B cell (primary cell): Measurements from ENCODE around the gene PIK3CB. TPM values are rescaled to one million over a fixed set of nuclear protein-coding genes. Genes with fewer than 3 reads are reported as not detected.

ENCODE experiments used
- ATAC-seq: fragments of 200-7000 bp; cut with Tn5 transposase; one replicate; pipeline ENCODE4 v1.10.0; 2021; ENCODE audit warnings: low read depth, mild to moderate bottlenecking, moderate number of reproducible peaks, moderate library complexity
- CTCF ChIA-PET: fragments of 350-600 bp; sonication (Branson Sonifier 250); formaldehyde crosslinking; loops from one replicate; lab custom pipeline; 2021; ENCODE audit warnings: antibody characterized with exemption, inconsistent platforms; lab: Charles Lee
- POLR2A ChIA-PET: fragments of 350-600 bp; sonication (Branson Sonifier 250); formaldehyde crosslinking; loops from one replicate; lab custom pipeline; 2021; ENCODE audit warnings: antibody characterized with exemption; lab: Charles Lee
- DNase-seq: peaks from one replicate; pipeline ENCODE4 v3.0.0; 2013
- H2AFZ ChIP-seq: 2 replicates; pipeline ENCODE4 v1.6.1; 2012; ENCODE audit warnings: mild to moderate bottlenecking, low read depth, low read length; ENCODE audit not compliant: insufficient read depth, poor library complexity, severe bottlenecking
- H3K27ac ChIP-seq, 2 donors: 1 replicate in 1 of 2; 2 replicates in 1 of 2; pipeline ENCODE4 v1.5.1; 2012 to 2013; ENCODE audit warnings: low read length in 2 of 2, mild to moderate bottlenecking in 2 of 2, moderate library complexity in 1 of 2
- H3K27me3 ChIP-seq, 4 experiments: fragments of 200-600 bp in 1 of 4; sonication (generic) in 1 of 4; replicated peaks in 1 of 4; 1 replicate in 2 of 4; 2 replicates in 2 of 4; pipeline versions ENCODE4 v1.6.1 to v1.7.0; 2013 to 2016; ENCODE audit warnings: low read length in 3 of 4, mild to moderate bottlenecking in 2 of 4, mixed read lengths in 1 of 4, moderate library complexity in 1 of 4; ENCODE audit not compliant: insufficient read depth in 4 of 4, control insufficient read depth in 3 of 4; ENCODE audit errors: control extremely low read depth in 1 of 4
- H3K36me3 ChIP-seq, 2 experiments: replicated peaks in 1 of 2; 1 replicate in 1 of 2; 2 replicates in 1 of 2; pipeline versions ENCODE4 v1.6.1 to v1.7.1; 2013; ENCODE audit warnings: low read length in 1 of 2; ENCODE audit not compliant: insufficient read depth in 2 of 2, control insufficient read depth in 1 of 2; ENCODE audit errors: control extremely low read depth in 1 of 2, extremely low read depth in 1 of 2
- H3K4me1 ChIP-seq, 2 donors: fragments of 200-600 bp in 1 of 2; sonication (generic) in 1 of 2; 1 replicate in 1 of 2; 2 replicates in 1 of 2; pipeline versions ENCODE4 v1.5.1 to v1.6.1; 2013 to 2017; ENCODE audit warnings: low read length in 2 of 2; ENCODE audit not compliant: control insufficient read depth in 2 of 2, insufficient read depth in 2 of 2
- H3K4me2 ChIP-seq: replicated peaks from 2 replicates; pipeline ENCODE3; 2012; ENCODE audit warnings: mild to moderate bottlenecking, low read depth, low read length; ENCODE audit not compliant: poor library complexity, severe bottlenecking
- H3K4me3 ChIP-seq, 5 experiments: fragments of 200-600 bp in 1 of 5; sonication (generic) in 1 of 5; 1 replicate in 3 of 5; 2 replicates in 2 of 5; pipeline versions ENCODE4 v1.5.1 to v1.7.0; 2011 to 2016; ENCODE audit warnings: low read length in 4 of 5, mild to moderate bottlenecking in 4 of 5, low read depth in 2 of 5, control low read depth in 1 of 5, moderate library complexity in 1 of 5; ENCODE audit not compliant: insufficient read depth in 1 of 5; ENCODE audit errors: control extremely low read depth in 1 of 5, extremely low read depth in 1 of 5
- H3K79me2 ChIP-seq: fragments of 200-600 bp; sonication (generic); one replicate; pipeline ENCODE4 v1.6.0; 2016; ENCODE audit warnings: low read length; ENCODE audit not compliant: control insufficient read depth, insufficient read depth
- H3K9ac ChIP-seq: fragments of 200-600 bp; sonication (generic); 2 replicates; pipeline ENCODE4 v1.6.1; 2017; ENCODE audit warnings: mild to moderate bottlenecking, low read length, moderate library complexity
- H3K9me3 ChIP-seq, 3 donors: one replicate each; pipeline versions ENCODE4 v1.6.1 to v1.7.1; 2013; ENCODE audit warnings: low read length in 2 of 3; ENCODE audit not compliant: control insufficient read depth in 2 of 3, insufficient read depth in 1 of 3; ENCODE audit errors: control extremely low read depth in 1 of 3
- H4K20me1 ChIP-seq: 2 replicates; pipeline ENCODE4 v1.6.0; 2012; ENCODE audit warnings: mild to moderate bottlenecking, low read length; ENCODE audit not compliant: insufficient read depth, control insufficient read depth, poor library complexity, severe bottlenecking
- H3K27ac Mint-ChIP-seq: one replicate; pipeline ENCODE4 v1.8.0; 2021; ENCODE audit warnings: mixed read lengths
- H3K27me3 Mint-ChIP-seq: one replicate; pipeline ENCODE4 v1.8.0; 2021; ENCODE audit warnings: mixed read lengths
- H3K4me1 Mint-ChIP-seq: one replicate; pipeline ENCODE4 v1.8.0; 2021; ENCODE audit warnings: mixed read lengths
- H3K4me3 Mint-ChIP-seq: one replicate; pipeline ENCODE4 v1.8.0; 2021; ENCODE audit warnings: mixed read lengths
- H3K9me3 Mint-ChIP-seq: one replicate; pipeline ENCODE4 v1.8.0; 2022; ENCODE audit warnings: mixed read lengths; ENCODE audit not compliant: insufficient read depth
- EZH2 ChIP-seq: IDR thresholded peaks from 2 replicates; pipeline ENCODE4 v1.6.1; 2012; ENCODE audit warnings: borderline replicate concordance, low read depth, mild to moderate bottlenecking, moderate library complexity, low read length; ENCODE audit not compliant: insufficient read depth, poor library complexity, severe bottlenecking
- WGBS: methylation state at CpG from one replicate; pipeline ENCODE4 v1.1.5; 2013; ENCODE audit warnings: missing lambda C conversion rate; ENCODE audit not compliant: insufficient coverage; 5-methylcytosine and 5-hydroxymethylcytosine counted together
- intact Hi-C: fragments of 100-400 bp; cut with micrococcal nuclease; formaldehyde crosslinking; loops from one replicate; pipeline ENCODE4 v1.10.0; 2022
- polyA plus RNA-seq: library from polyadenylated mRNA; depleted of rRNA; stranded (reverse); fragments of >200 nt; gene quantifications from 2 replicates; pipeline ENCODE4 v1.2.3, GENCODE V29; 2012
- total RNA-seq, 2 donors: library from RNA; stranded (reverse); fragments of 120-200 nt in 1 of 2; gene quantifications; 1 replicate in 1 of 2; 2 replicates in 1 of 2; pipeline versions ENCODE4 v1.2.3 to v1.2.4, GENCODE V29; 2013 to 2022
- TF ChIP-seq, protein P1 (sequence below): fragments of 200-600 bp; IDR thresholded peaks from one replicate; pipeline ENCODE4 v1.8.0; 2022; ENCODE audit warnings: antibody characterized with exemption, mild to moderate bottlenecking

The PIK3CB gene
- total and polyA plus RNA-seq, 2 donors (not counting 1 experiment from before 2014, with no cell fraction given): 3.6 to 29.4 TPM

DNA sequence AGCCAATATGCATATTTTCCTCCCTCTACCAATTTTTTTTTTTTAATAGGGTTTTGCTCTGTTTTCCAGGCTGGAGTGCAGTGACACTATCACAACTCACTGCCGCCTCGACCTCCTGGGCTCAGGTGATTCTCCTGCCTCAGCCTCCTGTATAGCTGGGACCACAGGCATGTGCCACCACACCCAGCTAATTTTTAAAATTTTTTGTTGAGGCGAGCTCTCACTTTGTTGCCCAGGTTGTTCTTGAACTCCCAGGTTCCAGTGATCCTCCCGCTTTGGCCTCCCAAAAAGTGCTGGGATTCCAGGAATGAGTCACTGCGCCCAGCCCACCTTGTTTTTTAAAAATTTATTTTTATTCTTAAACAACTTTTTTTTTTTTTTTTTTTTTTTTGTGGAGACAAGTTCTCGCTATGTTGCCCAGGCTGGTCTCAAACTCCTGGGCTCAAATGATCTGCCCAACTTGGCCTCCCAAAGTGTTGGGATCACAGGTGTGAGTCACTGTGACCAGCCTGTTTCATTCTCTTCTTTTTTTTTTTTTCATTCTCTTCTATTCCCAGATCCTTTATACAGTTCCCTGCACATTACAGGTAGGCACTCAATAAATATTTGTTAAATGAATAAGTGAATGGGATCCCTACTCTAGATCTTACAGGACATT lies 40.5 kb upstream of the PIK3CB start:
- H3K4me3 ChIP-seq: no peak overlapping the region
- POLR2A ChIA-PET: interaction anchor here (0.6 kb wide), 1 partner anchor 33 kb away, joined by 11 read pairs; no protein-coding TSS in a partner anchor
- Mint-ChIP-seq H3K27ac (no peak overlapping the region), H3K27me3 (peaks cover 13% of the 10 kb centered on the region), H3K4me3 (no peak overlapping the region), H3K4me1 (peaks cover 2% of the 10 kb centered on the region), H3K9me3 (peaks cover 6% of the 10 kb centered on the region)
- no peaks in the 10 kb centered on the region for H3K27me3 ChIP-seq
- H2AFZ ChIP-seq: no peak overlapping the region
- no peak overlapping the region for H3K27ac ChIP-seq
- intact Hi-C loops: no loop called here
- peaks cover 0 to 7% (median 0%) of the 10 kb centered on the region in 3 donors for H3K9me3 ChIP-seq
- ATAC-seq (no peak), DNase-seq (no peak)
- H4K20me1 ChIP-seq: no peaks in the 10 kb centered on the region
- no peaks in the 10 kb centered on the region for H3K4me1 ChIP-seq
- TF ChIP-seq, protein P1, sequence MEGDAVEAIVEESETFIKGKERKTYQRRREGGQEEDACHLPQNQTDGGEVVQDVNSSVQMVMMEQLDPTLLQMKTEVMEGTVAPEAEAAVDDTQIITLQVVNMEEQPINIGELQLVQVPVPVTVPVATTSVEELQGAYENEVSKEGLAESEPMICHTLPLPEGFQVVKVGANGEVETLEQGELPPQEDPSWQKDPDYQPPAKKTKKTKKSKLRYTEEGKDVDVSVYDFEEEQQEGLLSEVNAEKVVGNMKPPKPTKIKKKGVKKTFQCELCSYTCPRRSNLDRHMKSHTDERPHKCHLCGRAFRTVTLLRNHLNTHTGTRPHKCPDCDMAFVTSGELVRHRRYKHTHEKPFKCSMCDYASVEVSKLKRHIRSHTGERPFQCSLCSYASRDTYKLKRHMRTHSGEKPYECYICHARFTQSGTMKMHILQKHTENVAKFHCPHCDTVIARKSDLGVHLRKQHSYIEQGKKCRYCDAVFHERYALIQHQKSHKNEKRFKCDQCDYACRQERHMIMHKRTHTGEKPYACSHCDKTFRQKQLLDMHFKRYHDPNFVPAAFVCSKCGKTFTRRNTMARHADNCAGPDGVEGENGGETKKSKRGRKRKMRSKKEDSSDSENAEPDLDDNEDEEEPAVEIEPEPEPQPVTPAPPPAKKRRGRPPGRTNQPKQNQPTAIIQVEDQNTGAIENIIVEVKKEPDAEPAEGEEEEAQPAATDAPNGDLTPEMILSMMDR: no peak
- TF ChIP-seq EZH2: no peak
- 93% methylated on average over 3 of the region's 6 CpGs for WGBS
- no peak overlapping the region for H3K9ac ChIP-seq
- CTCF ChIA-PET: no interaction called here
- H3K4me2 ChIP-seq: no peak overlapping the region
- H3K79me2 ChIP-seq: no peaks in the 10 kb centered on the region
- H3K36me3 ChIP-seq: no peaks in the 10 kb centered on the region

DNA sequence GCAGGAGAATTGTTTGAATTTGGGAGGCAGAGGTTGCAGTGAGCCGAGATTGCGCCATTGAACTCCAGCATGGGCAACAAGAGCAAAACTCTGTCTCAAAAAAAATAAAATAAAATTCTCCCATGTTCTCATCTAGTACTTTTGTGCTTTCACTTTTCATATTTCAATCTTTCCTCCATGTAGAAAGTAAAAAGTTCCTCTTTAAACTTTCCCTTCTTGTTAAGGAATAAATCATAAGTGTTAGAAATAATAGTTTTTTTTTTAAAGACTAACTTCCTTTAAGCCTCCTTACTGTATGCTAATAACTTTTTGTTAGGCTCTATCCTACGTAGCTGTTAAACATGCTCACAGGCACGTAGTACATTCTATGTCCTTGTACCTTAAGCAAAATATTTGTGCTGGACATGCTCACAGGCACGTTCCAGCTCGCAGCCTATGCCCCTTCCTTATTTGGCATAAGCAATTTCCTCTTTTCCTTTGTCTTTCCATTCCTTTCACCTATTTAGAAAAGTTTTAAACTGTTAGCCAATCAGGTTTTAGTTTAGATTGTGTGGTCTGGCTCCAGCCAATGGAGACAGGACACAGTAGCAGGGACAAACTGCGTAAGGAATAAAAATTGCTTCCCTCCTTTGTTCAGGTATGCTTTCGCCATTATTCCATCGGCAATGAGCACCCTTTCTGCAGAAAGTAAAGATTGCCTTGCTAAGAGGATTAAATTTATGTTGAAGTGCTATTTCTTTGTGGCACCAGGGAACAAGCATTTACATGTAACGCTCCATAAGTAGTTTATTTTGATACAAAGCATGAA lies 38.9 kb upstream of the PIK3CB start:
- Histone ChIP-seq H3K9ac (no peak overlapping the region), H3K36me3 (no peaks in the 10 kb centered on the region), H3K9me3 (peaks cover 0 to 7% (median 0%) of the 10 kb centered on the region in 3 donors), H4K20me1 (no peaks in the 10 kb centered on the region), H3K4me1 (no peaks in the 10 kb centered on the region), H3K4me3 (no peak overlapping the region), H3K4me2 (no peak overlapping the region), H3K27ac (no peak overlapping the region), H3K27me3 (no peaks in the 10 kb centered on the region), H2AFZ (no peak overlapping the region), H3K79me2 (no peaks in the 10 kb centered on the region)
- CTCF ChIA-PET: no interaction called here
- ATAC-seq: no peak
- no peak for TF ChIP-seq EZH2
- TF ChIP-seq, protein P1: no peak
- POLR2A ChIA-PET: no interaction called here
- peaks cover 6% of the 10 kb centered on the region for H3K9me3 Mint-ChIP-seq
- 56% methylated on average over 6 of the region's 10 CpGs for WGBS
- H3K4me3 Mint-ChIP-seq: no peak overlapping the region
- intact Hi-C loops: no loop called here
- no peak for DNase-seq
- peaks cover 2% of the 10 kb centered on the region for H3K4me1 Mint-ChIP-seq
- H3K27ac Mint-ChIP-seq: no peak overlapping the region
- peaks cover 8% of the 10 kb centered on the region for H3K27me3 Mint-ChIP-seq
